Astrocyte (in vitro differentiated cells and primary cell): ENCODE measurements around the gene DTD2. TPM values are rescaled to one million over a fixed set of nuclear protein-coding genes. Genes with fewer than 3 reads are reported as not detected.

Experiments
- DNase-seq: peaks from one replicate; pipeline ENCODE4 v3.0.0-alpha.2; 2010; ENCODE audit warnings: low read depth
- FAIRE-seq: peaks from 2 replicates; lab custom pipeline; 2011; peaks lifted over from hg19 to GRCh38; lab: Jason Lieb, UNC
- H2AFZ ChIP-seq: 2 replicates; pipeline ENCODE4 v1.6.0; 2012; ENCODE audit warnings: low read depth, low read length, inconsistent platforms
- H3K27ac ChIP-seq: 2 replicates; pipeline ENCODE4 v1.5.1; 2011; ENCODE audit warnings: low read depth, low read length, inconsistent platforms
- H3K27me3 ChIP-seq: 2 replicates; pipeline ENCODE4 v1.6.0; 2011; ENCODE audit warnings: low read length, inconsistent platforms; ENCODE audit not compliant: insufficient read depth
- H3K36me3 ChIP-seq: 2 replicates; pipeline ENCODE4 v1.5.1; 2011; ENCODE audit warnings: low read length, inconsistent platforms; ENCODE audit not compliant: insufficient read depth
- H3K4me1 ChIP-seq: 2 replicates; pipeline ENCODE4 v1.5.1; 2011; ENCODE audit warnings: low read length, inconsistent platforms; ENCODE audit not compliant: insufficient read depth
- H3K4me2 ChIP-seq: 2 replicates; pipeline ENCODE4 v1.6.0; 2012; ENCODE audit warnings: low read length, inconsistent platforms
- H3K4me3 ChIP-seq: 2 replicates; pipeline ENCODE4 v1.5.1; 2011; ENCODE audit warnings: low read depth, mild to moderate bottlenecking, low read length, inconsistent platforms; ENCODE audit not compliant: insufficient read depth
- H3K79me2 ChIP-seq: 2 replicates; pipeline ENCODE4 v1.6.0; 2012; ENCODE audit warnings: mild to moderate bottlenecking, low read length, inconsistent platforms; ENCODE audit not compliant: insufficient read depth
- H3K9ac ChIP-seq: 2 replicates; pipeline ENCODE4 v1.6.0; 2012; ENCODE audit warnings: mild to moderate bottlenecking, low read length, inconsistent platforms
- H3K9me3 ChIP-seq: 2 replicates; pipeline ENCODE4 v1.5.1; 2012; ENCODE audit warnings: low read depth, mild to moderate bottlenecking, low read length, inconsistent platforms; ENCODE audit not compliant: insufficient read depth
- H4K20me1 ChIP-seq: 2 replicates; pipeline ENCODE4 v1.6.0; 2012; ENCODE audit warnings: low read length, inconsistent platforms; ENCODE audit not compliant: insufficient read depth
- H3K27ac Mint-ChIP-seq: one replicate; pipeline ENCODE4 v1.8.0; 2021; ENCODE audit warnings: mild to moderate bottlenecking, mixed read lengths; ENCODE audit not compliant: unreplicated experiment
- H3K27me3 Mint-ChIP-seq: one replicate; pipeline ENCODE4 v1.8.0; 2021; ENCODE audit warnings: low read depth, mixed read lengths; ENCODE audit not compliant: unreplicated experiment
- H3K36me3 Mint-ChIP-seq: one replicate; pipeline ENCODE4 v1.8.0; 2021; ENCODE audit warnings: low read depth, mixed read lengths; ENCODE audit not compliant: unreplicated experiment
- H3K4me1 Mint-ChIP-seq: one replicate; pipeline ENCODE4 v1.8.0; 2021; ENCODE audit warnings: low read depth, mixed read lengths; ENCODE audit not compliant: unreplicated experiment
- H3K4me3 Mint-ChIP-seq: one replicate; pipeline ENCODE4 v1.8.0; 2021; ENCODE audit warnings: mild to moderate bottlenecking, moderate library complexity, mixed read lengths; ENCODE audit not compliant: unreplicated experiment
- H3K9me3 Mint-ChIP-seq: one replicate; pipeline ENCODE4 v1.8.0; 2021; ENCODE audit warnings: mild to moderate bottlenecking, mixed read lengths; ENCODE audit not compliant: unreplicated experiment
- EZH2 ChIP-seq: IDR thresholded peaks from 2 replicates; pipeline ENCODE4 v1.6.1; 2012; ENCODE audit warnings: mild to moderate bottlenecking, low read length, inconsistent platforms; ENCODE audit not compliant: insufficient read depth
- total RNA-seq: library from RNA; stranded (reverse); gene quantifications from 2 replicates; pipeline ENCODE4 v1.2.1, GENCODE V29; 2021
- TF ChIP-seq, protein P1 (sequence below): IDR thresholded peaks from 2 replicates; pipeline ENCODE4 v1.5.1; 2011; ENCODE audit warnings: low read depth, mild to moderate bottlenecking, inconsistent platforms, low read length, moderate library complexity; ENCODE audit not compliant: insufficient read depth

Gene DTD2
- total RNA-seq, 1 donor from 2014 or later: 22.6 TPM

DNA sequence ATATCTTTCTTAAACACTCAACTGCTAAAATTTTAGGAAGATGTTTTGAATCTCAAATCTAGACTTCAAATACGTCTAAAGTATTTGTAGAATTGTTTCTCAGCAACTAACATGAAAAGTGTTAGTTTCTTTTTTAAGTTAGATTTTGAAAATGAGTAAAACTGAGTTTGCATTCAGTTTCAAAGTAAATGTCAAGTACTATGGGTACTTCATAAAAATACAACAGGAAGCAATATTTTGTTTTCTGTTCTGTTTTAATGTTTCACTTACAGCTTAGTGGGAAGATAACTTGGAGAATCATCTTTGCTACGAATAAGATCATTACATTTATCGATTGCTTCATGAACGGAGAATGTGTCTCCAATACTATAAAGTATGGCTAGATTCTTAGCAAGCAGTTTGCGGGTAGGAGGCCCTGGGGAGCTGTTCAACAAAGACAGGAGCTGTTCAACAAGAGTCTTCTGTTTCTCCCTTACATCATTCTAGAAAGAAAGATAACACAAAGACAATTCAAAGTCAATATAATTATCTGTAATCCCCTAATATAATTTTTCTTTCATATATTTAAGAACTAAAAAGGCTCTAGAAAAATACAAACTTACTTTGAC, 57.2 kb downstream of the DTD2 start:
- H3K4me2 ChIP-seq: no peak overlapping the region
- TF ChIP-seq, protein P1, sequence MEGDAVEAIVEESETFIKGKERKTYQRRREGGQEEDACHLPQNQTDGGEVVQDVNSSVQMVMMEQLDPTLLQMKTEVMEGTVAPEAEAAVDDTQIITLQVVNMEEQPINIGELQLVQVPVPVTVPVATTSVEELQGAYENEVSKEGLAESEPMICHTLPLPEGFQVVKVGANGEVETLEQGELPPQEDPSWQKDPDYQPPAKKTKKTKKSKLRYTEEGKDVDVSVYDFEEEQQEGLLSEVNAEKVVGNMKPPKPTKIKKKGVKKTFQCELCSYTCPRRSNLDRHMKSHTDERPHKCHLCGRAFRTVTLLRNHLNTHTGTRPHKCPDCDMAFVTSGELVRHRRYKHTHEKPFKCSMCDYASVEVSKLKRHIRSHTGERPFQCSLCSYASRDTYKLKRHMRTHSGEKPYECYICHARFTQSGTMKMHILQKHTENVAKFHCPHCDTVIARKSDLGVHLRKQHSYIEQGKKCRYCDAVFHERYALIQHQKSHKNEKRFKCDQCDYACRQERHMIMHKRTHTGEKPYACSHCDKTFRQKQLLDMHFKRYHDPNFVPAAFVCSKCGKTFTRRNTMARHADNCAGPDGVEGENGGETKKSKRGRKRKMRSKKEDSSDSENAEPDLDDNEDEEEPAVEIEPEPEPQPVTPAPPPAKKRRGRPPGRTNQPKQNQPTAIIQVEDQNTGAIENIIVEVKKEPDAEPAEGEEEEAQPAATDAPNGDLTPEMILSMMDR: no peak
- no peak for TF ChIP-seq EZH2
- Mint-ChIP-seq H3K27ac (no peak overlapping the region), H3K4me3 (no peak overlapping the region), H3K4me1 (no peaks in the 10 kb centered on the region), H3K9me3 (no peaks in the 10 kb centered on the region), H3K27me3 (no peaks in the 10 kb centered on the region), H3K36me3 (peaks cover 8% of the 10 kb centered on the region)
- peaks cover 32% of the 10 kb centered on the region for H3K36me3 ChIP-seq
- peaks cover 9% of the 10 kb centered on the region for H3K79me2 ChIP-seq
- no peaks in the 10 kb centered on the region for H3K9me3 ChIP-seq
- H3K4me1 ChIP-seq: no peaks in the 10 kb centered on the region
- no peak overlapping the region for H3K4me3 ChIP-seq
- FAIRE-seq (no peak), DNase-seq (no peak)
- no peaks in the 10 kb centered on the region for H3K27me3 ChIP-seq
- no peak overlapping the region for H3K9ac ChIP-seq
- H4K20me1 ChIP-seq: peaks cover 15% of the 10 kb centered on the region
- no peak overlapping the region for H2AFZ ChIP-seq
- no peak overlapping the region for H3K27ac ChIP-seq

Other genes with a start within 250 kb of the DTD2 start
- gene HECTD1, start 249.7 kb downstream of the DTD2 start, total RNA-seq: 101 and 110 TPM in 2 replicates
- 50.7 and 56.3 TPM in 2 replicates for gene HEATR5A, start 37.0 kb downstream of the DTD2 start, total RNA-seq
- not detected in 2 replicates for gene GPR33, start 30.5 kb upstream of the DTD2 start, total RNA-seq
- 8.2 and 9.0 TPM in 2 replicates for gene NUBPL, start 103.9 kb upstream of the DTD2 start, total RNA-seq